ENCODE results near the gene RDM1. TPM values are rescaled to one million over a fixed set of nuclear protein-coding genes. Genes with fewer than 3 reads are reported as not detected.

Gene RDM1
- total RNA-seq, 2 experiments from 2014 or later = 4.1 to 11.0 TPM

- Histone ChIP-seq H3K4me1 (ENCODE audit: insufficient read depth, low read length, poor library complexity, severe bottlenecking) (no peaks in the 10 kb centered on the region), H3K36me3 (ENCODE audit: insufficient read depth, low read length) (no peaks in the 10 kb centered on the region), H2AFZ (ENCODE audit: low read length) (no peak overlapping the region), H3K4me2 (ENCODE audit: low read length) (no peak overlapping the region), H3K9me3 (ENCODE audit: low read length) (no peaks in the 10 kb centered on the region), H3K4me3 (ENCODE audit: low read depth, low read length, poor library complexity, severe bottlenecking) (no peak overlapping the region), H3K27ac (ENCODE audit: low read depth, low read length, poor library complexity, severe bottlenecking) (no peak overlapping the region), H3K79me2 (ENCODE audit: insufficient read depth, low read depth, low read length) (no peaks in the 10 kb centered on the region), H4K20me1 (ENCODE audit: insufficient read depth, low read length) (no peaks in the 10 kb centered on the region), H3K9me2 (ENCODE audit: insufficient read depth, low read length) (no peaks in the 10 kb centered on the region)
- intact Hi-C loops (cut with micrococcal nuclease; ENCODE audit: unreplicated experiment) = no loop called here
- TF ChIP-seq CTCF (conservative IDR thresholded peaks at IDR 0.05; ENCODE audit: low read length) (no peak), EZH2phosphoT487 (IDR thresholded peaks at IDR 0.05; ENCODE audit: borderline replicate concordance, low read depth, low read length) (no peak)
- DNase-seq (ENCODE audit: low spot score) = no peak
- ChIA-PET POLR2A (no interaction called here), CTCF (ENCODE audit: unreplicated experiment) (no interaction called here)
- BruUV-seq (replicated peaks) = no TSS peak
Measured at GRCh38 chr17:35906926-35907637, 23.5 kb downstream of the RDM1 start.

- ChIA-PET CTCF (ENCODE audit: unreplicated experiment) (no interaction called here), POLR2A (no interaction called here)
- intact Hi-C loops (cut with micrococcal nuclease; ENCODE audit: unreplicated experiment) = no loop called here
Measured at GRCh38 chr17:35906191-35906925, 24.2 kb downstream of the RDM1 start.

More at GRCh38 chr17:35906191-35906925, 24.2 kb downstream of the RDM1 start:
- H2AFZ ChIP-seq (ENCODE audit: low read length) = no peak overlapping the region
- no peak for DNase-seq (ENCODE audit: low spot score)
- H3K4me1 ChIP-seq (ENCODE audit: insufficient read depth, low read length, poor library complexity, severe bottlenecking) = no peaks in the 10 kb centered on the region
- no peak overlapping the region for H3K4me2 ChIP-seq (ENCODE audit: low read length)
- TF ChIP-seq EZH2phosphoT487 (IDR thresholded peaks at IDR 0.05; ENCODE audit: borderline replicate concordance, low read depth, low read length) = no peak
- TF ChIP-seq CTCF (conservative IDR thresholded peaks at IDR 0.05; ENCODE audit: low read length) = no peak
- no peak overlapping the region for H3K4me3 ChIP-seq (ENCODE audit: low read depth, low read length, poor library complexity, severe bottlenecking)
- H3K27ac ChIP-seq (ENCODE audit: low read depth, low read length, poor library complexity, severe bottlenecking) = no peak overlapping the region
- no TSS peak for BruUV-seq (replicated peaks)
- H3K36me3 ChIP-seq (ENCODE audit: insufficient read depth, low read length) = no peaks in the 10 kb centered on the region
- no peaks in the 10 kb centered on the region for H3K9me2 ChIP-seq (ENCODE audit: insufficient read depth, low read length)
- no peaks in the 10 kb centered on the region for H4K20me1 ChIP-seq (ENCODE audit: insufficient read depth, low read length)
- H3K9me3 ChIP-seq (ENCODE audit: low read length) = no peaks in the 10 kb centered on the region
- H3K79me2 ChIP-seq (ENCODE audit: insufficient read depth, low read depth, low read length) = no peaks in the 10 kb centered on the region
